Fibroblast of skin of abdomen (primary cell): ENCODE measurements around the gene C1QTNF1.
A peak's percentile ranks its signal among the peaks of the same experiment; 100 is the strongest.
"Not testable (repeated sequence)": the region's sequence is repeated elsewhere in the genome, so short reads cannot be mapped to it uniquely, and the experiment has no call there.

ENCODE experiments used
- DNase-seq: peaks from one replicate; pipeline ENCODE4 v3.0.0-alpha.2; 2013

C1QTNF1 gene

DNA sequence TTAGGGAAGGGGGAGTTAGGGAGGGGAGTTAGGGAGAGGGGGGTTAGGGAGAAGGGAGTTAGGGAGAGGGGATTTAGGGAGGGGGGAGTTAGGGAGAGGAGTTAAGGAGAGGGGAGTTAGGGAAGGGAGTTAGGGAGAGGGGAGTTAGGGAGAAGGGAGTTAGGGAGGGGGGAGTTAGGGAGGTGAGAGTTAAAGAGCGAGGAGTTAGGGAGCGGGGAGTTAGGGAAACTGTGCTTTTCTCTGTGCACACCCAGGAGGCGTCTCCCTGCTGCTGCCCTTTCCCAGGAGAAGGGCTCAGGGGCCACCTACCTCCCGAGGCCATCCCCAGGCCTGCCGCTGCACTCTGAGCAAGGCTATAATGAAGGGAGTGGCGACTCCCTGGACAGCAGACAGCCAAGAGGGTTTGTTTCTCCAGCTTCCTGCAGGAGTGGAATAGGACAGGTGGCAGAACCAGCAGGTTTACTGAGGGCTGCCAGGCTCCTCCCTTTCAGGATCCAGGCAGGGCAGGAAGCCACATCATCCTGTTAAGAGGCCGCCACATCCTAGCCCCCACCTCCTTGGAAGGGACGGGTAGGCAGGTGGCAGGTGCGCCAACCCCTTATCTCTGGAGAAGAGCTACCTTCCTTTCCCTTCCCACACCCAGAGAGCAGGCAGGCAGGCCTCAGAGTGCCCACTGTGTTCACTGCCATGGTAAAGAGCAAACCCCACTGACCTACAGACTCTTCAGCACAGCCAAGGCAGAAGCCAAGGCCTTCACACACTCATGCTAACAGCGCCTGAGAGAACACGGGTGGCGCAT is 18.7 kb upstream of the C1QTNF1 start:
- no peak for DNase-seq

DNA sequence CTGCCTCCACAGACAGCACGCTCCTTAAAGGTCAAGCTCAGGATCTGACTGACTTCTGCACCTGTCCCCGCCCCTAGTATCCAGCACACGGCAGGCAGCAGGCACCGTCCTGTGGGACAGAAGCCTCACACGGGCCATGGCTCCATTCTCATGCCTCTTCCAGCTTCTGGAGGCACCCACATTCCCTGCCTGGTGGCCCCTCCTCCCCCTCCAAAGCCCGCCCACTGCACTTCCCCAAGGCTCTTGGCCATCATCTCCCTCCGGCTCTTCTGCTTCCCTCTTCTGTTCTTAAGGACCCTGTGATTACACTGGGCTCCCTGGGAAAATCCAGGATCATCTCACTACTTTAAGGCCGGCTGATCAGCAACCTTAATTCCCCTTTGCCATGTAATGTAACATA is 17.9 kb upstream of the C1QTNF1 start:
- no peak for DNase-seq

DNA sequence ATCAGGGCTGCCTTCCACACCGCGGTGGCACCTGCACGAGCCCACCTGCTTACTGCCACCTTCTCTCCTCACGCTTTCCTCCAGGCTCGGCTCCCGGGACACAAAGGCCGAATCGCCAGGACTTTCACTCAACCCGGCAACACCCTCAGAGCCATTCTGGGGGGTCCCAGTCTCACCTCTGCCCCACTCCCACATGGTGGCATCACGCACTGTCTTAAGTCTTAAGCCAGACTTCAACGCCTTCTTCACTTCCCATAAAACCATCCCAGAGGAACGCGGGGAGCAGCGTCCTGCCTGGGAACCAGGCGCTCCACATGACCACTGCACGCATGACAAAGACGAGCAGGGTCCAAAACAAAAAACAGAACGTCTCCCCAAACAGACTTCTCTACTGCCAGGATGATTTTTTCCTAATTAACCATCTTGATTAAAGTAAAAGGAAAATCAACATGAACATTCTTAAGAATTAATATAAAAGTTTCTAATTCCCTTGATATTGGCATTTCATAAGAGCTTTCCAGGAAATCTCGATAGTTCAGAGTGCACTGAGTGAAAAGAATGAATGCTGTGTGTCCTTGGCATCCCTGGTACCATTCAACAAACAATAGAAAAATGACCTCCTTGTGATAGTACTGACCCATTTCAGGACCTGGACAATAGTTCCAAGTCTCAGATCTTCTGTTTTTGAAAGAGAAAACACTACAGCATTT is 17.0 kb upstream of the C1QTNF1 start:
- DNase-seq, result no peak

DNA sequence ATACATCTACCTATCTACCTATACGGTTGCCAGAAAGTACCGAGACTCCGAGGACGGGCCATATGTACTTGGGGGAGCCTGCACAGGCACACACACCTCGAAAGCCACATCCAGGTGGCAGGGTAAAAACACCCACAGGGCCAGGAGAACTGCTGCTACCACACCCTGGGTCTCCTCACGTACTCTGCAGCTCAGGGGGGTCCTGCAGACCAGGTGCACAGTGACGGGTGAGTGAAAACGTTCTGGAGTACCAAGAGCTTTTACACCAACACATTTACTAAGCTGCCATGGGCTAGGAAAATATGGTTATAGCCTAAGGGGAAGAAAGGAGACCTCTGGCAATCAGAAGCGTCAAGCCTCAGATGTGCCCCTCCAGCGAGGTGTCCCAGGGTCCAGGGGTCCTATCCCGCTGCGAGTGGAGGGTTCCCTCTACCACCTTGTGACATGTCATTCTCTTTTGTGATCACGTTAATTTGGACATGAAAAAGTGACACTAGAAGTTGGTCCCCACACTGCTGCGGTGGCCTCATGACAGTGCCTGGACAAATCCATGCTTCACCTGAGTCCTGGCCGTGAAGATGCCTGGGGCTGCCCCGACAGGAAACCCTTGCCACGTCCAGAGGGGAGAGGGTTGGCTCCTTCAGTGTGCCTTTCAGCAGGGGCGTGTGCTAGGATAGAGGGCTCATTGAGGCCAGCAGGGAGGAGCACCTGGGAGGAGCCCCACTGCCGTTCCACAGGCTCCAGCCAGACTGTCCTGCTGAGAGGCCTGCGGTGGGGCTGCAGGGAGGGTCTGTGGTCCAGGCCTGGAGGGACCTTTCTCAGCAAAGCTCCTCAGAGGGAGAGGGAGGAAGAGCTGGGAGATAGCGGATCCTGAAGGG is 16.2 kb upstream of the C1QTNF1 start:
- no peak for DNase-seq

- DNase-seq, result no peak
These were observed 15.1 kb upstream of the C1QTNF1 start for GRCh38 chr17:79008666-79009387.

DNA sequence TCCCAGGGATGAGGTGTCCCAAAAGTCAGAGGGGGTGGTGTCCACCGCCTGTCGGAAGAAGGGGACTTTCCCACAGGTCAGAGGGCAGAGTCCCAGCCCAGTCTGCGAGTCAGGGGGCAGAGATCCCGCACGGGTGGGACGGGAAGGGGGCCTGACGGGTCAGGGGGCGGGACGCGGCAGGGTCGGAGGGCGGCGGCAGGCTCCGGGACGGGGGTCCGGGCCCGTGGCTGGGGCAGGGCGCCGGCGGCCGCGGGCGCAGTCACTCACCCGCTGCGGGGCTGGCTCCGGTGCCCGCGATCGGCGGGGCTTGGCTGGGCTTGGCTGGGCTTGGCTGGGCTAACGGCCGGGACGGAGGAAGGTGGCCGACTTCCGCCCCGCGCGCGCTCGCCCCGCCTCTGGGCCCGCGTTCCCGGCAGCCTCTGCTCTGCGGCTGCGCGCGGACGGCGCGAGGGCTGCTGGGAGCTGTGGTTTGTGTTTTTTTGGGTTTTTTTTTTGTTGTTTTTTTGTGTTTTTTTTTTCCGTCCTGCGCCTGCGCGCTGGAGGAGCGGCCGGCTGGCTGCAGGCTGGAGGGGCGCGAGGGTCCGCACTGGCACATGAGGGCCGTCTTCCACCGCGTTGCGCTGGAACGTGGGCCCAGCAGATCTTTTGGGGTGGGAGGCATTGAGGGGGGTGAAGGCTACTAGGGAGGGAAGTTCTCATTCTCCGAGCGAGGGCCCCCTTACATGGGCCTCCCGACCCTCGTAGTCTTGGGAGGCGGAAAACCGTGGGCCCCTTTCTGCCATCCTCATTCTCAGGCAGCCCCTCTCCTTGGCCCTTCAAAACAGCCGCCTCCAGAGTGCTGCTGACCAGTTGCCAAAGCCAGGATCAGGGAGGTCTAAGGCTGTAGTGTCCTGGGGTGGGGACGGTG is 14.3 kb upstream of the C1QTNF1 start, which contains the start of gene CANT1:
TSS of gene CANT1 (minus strand) at position 368 of the 907 bp plus-strand sequence. CDS start 12,142 bp downstream, outside the sequence.
- DNase-seq, result peak; percentile 86

- DNase-seq, result no peak
These were observed 13.7 kb upstream of the C1QTNF1 start for GRCh38 chr17:79010304-79010646.

- peak; percentile 56 for DNase-seq
These were observed 12.4 kb upstream of the C1QTNF1 start for GRCh38 chr17:79011451-79012147.

GRCh38 chr17:79012563-79013134 is 11.3 kb upstream of the C1QTNF1 start:
- no peak for DNase-seq

- DNase-seq, result no peak
These were observed 9.7 kb upstream of the C1QTNF1 start for GRCh38 chr17:79014158-79014758.

- no peak for DNase-seq
These were observed 6.2 kb upstream of the C1QTNF1 start for GRCh38 chr17:79017546-79018369.

DNA sequence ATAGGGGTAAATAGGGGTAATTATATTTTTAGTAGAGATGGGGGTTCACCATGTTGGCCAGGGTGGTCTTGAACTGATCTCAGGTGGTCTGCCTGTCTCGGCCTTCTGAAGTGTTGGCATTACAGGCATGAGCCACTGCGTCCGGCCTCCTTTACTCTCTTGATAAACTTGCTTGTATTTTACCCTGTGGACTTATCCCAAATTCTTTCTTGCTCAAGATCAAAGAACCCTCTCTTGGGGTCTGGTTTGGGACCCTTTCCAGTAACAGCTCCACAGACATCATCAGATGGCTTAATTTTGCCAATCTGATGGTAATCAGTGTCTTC is 5.6 kb upstream of the C1QTNF1 start:
- no peak for DNase-seq

DNA sequence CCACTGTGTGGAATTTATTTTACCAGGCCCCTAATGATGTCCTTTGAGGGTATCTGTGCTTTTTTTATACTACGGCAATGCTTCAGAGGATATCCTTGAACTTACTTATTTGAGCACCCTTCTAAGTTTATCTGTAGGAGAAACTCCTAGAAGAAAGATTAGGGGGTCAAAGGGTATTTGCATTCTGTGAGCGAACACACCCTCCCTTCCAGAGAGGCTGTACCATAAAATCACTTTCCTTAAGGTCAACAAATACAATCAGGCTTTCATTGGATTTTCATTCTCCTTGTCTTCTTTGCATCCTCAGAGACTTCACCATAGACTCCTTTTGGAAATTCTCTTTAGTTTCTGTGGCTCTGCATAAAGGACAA is 4.7 kb upstream of the C1QTNF1 start:
- DNase-seq, result no peak

DNA sequence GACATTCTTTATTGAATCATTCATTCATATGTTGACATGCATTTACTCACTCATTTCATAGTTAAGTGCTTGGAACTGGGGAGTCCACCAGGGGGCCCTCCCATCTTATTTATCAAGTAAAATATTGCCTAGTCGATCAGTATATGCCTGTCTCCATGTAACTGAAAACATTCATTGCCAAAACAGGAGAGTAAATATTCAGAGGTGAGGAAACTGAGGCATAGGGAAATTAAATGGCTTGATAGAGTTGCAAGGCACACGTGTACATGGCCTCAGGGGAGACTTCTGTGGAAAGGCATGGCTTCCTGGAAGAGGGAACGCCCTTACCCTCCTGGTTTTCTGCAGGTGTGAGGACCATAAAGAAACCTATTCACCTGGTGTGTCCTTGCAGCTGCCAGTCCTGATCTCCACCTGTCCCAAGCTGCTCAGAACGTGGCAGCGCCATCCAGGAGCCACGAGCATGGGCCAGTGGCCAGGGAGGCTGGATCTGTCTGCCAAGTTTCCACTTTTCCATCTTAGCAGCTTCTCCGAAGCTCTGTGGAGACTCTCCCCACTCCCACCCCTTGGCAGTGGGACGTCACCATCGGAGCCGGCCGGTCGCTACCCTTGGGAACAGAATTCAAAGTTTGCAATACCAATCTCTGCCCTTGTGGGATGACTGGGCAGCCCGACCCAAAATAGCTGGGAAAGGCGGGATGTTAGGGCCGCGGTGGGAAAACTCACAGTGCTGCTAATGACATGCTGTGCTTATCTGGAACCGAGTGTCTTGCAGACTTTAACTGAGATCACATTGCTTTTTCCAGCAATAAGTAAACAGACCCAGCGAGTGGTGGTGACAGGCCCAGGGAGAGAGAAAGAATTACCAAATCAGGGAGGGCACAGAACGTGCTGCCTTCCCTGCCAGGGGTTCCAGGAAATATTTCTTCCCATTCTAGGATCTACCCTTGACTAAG is 4.1 kb upstream of the C1QTNF1 start:
- peak; percentile 69 for DNase-seq

GRCh38 chr17:79020631-79021301 is 3.2 kb upstream of the C1QTNF1 start:
- DNase-seq, result no peak

GRCh38 chr17:79021929-79022328 is 2.0 kb upstream of the C1QTNF1 start:
- DNase-seq, result not testable (repeated sequence)

DNA sequence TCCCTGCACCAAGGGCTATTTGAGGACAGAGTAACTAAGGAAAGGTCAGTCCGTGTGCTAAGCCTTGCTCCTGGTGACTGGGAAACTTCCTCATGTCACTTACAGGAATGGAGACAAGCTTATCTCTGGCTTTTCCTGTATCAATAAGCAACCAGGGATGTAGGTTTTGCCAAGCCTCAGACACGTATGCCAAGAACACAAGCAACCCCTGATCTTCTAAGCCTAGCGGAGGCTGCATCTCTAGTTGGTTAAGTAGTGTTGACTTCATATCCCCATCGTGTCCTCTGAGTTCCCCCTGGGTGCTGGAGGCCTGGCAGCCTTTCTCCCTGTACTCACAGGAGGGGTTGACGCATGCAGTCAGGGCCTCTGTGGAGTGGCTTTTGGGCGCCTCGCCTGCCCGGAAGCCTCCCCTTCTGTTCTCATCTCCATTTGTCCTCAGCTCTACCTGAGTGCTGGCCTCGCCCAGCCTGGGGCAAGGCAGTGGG is 1.4 kb upstream of the C1QTNF1 start:
- no peak for DNase-seq
